ENCODE measurements around the gene PCTP.

Gene PCTP

GRCh38 chr17:55822028-55822427 lies 71.2 kb downstream of the PCTP start:
- Mint-ChIP-seq H3K27me3 (peaks cover 11% of the 10 kb centered on the region), H3K27ac (ENCODE audit: low read depth) (no peak overlapping the region), H3K36me3 (ENCODE audit: insufficient read depth) (no peaks in the 10 kb centered on the region), H3K4me1 (no peaks in the 10 kb centered on the region), H3K9me3 (peaks cover 12% of the 10 kb centered on the region), H3K4me3 (no peak overlapping the region)
- DNase-seq (ENCODE audit: low spot score in 2 of 2) (no peak), ATAC-seq (replicated peaks; ENCODE audit: extremely low read depth, poor library complexity, severe bottlenecking) (no peak)

GRCh38 chr17:55825213-55825612 lies 74.4 kb downstream of the PCTP start:
- ATAC-seq (replicated peaks; ENCODE audit: extremely low read depth, poor library complexity, severe bottlenecking) (no peak), DNase-seq (ENCODE audit: low spot score in 2 of 2) (no peak)
- no peak overlapping the region for H3K4me3 Mint-ChIP-seq
- H3K36me3 Mint-ChIP-seq (ENCODE audit: insufficient read depth): no peaks in the 10 kb centered on the region
- no peaks in the 10 kb centered on the region for H3K4me1 Mint-ChIP-seq
- H3K27ac Mint-ChIP-seq (ENCODE audit: low read depth): no peak overlapping the region
- H3K27me3 Mint-ChIP-seq: no peaks in the 10 kb centered on the region
- peaks cover 5% of the 10 kb centered on the region for H3K9me3 Mint-ChIP-seq

Data from central memory CD8-positive, alpha-beta T cell (primary cell).